VCaP (cell line): ENCODE results near the gene GPR89B.

Source experiments
- H3K27ac ChIP-seq: fragments of 450-650 bp; 2 replicates; pipeline ENCODE4 v1.5.1; 2017
- CTCF ChIP-seq: fragments of 450-650 bp; conservative IDR thresholded peaks from 2 replicates; pipeline ENCODE4 v1.5.1; 2017; ENCODE audit warnings: mild to moderate bottlenecking, moderate library complexity

Gene GPR89B

GRCh38 chr1:147895123-147895522, 33.1 kb upstream of the GPR89B start:
- no peak for TF ChIP-seq CTCF
- no peak overlapping the region for H3K27ac ChIP-seq

DNA sequence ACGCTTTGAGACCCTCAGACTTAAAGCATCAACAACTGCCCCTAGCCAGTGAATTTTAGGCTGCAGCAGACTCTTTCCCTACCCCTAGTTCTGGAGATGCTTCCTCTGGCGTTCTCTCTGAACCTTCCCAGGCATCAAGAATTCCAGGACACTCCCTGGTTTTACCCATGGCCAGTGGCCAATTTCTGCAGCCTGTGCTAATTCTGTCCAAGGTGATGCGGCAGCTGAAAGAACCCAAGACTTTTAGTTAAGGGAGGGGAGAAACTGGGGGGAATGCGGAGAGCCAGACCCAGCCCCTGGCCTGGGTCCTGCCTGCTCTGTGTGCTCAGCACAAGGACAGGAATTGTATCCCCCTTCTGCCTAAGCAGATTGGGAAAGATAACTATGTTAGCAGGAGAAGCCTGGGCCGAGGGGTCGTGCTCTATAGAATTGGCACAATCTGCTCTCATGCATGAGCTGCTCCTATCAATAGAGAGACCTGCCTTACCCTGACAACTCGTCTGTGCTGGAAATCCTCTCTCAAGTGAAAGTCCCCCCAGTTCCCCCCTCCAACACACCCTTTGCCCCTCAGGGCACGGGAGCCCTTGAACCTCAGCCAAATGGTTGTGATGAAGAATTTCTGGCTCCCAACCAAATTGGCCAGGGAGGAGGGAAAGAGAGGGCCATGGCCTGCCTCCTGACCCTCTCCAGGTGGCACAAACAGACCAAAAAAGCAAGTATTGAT, 31.0 kb upstream of the GPR89B start:
- TF ChIP-seq CTCF: no peak
- H3K27ac ChIP-seq: no peak overlapping the region

- TF ChIP-seq CTCF: no peak
- H3K27ac ChIP-seq: no peak overlapping the region
These were observed 30.4 kb upstream of the GPR89B start for GRCh38 chr1:147897789-147898188.

- no peak for TF ChIP-seq CTCF
- H3K27ac ChIP-seq: no peak within 1 kb of the TSS
These were observed 25.9 kb upstream of the GPR89B start, which contains the start of gene GJA8 for GRCh38 chr1:147902253-147902845. Gene GJA8 (plus strand): TSS chr1:147902795. CDS start chr1:147907956, 5,161 bp downstream.

DNA sequence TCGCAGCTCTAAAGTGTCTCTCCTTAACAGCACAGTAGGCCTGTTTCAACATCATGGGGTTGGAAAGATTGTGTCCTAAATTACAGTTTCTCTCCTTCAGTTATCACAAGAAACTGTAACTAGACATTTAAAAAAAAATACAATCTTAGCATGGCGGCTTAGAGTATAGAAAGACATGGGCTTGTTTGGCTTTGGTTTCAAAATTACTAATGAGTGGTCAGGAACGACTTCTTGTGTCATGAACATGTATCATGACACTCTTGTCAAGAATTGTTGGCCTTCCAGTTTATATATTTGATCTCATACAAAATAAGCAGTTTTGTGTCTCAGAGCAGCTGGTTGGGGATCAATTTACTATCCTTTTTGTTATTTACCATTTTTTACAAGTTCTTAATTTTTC, 23.5 kb upstream of the GPR89B start:
- no peak for TF ChIP-seq CTCF

DNA sequence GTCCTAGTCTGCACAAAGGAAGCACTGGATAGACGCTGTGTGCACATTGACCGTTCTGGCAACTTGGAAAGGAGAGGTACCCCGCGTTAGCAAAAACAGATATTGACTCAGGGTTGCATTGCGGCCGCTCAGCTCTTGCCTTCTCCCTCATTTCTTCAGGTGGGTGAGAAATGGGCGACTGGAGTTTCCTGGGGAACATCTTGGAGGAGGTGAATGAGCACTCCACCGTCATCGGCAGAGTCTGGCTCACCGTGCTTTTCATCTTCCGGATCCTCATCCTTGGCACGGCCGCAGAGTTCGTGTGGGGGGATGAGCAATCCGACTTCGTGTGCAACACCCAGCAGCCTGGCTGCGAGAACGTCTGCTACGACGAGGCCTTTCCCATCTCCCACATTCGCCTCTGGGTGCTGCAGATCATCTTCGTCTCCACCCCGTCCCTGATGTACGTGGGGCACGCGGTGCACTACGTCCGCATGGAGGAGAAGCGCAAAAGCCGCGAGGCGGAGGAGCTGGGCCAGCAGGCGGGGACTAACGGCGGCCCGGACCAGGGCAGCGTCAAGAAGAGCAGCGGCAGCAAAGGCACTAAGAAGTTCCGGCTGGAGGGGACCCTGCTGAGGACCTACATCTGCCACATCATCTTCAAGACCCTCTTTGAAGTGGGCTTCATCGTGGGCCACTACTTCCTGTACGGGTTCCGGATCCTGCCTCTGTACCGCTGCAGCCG, 20.3 kb upstream of the GPR89B start:
- H3K27ac ChIP-seq: no peak overlapping the region
- TF ChIP-seq CTCF: no peak

More for the DNA sequence above, 23.5 kb upstream of the GPR89B start:
- H3K27ac ChIP-seq: no peak overlapping the region

GRCh38 chr1:147912553-147912952, 15.7 kb upstream of the GPR89B start:
- TF ChIP-seq CTCF: no peak
- no peak overlapping the region for H3K27ac ChIP-seq
